Measurements from ENCODE around the gene RETREG2. TPM values are rescaled to one million over a fixed set of nuclear protein-coding genes. Genes with fewer than 3 reads are reported as not detected.
A peak's percentile ranks its signal among the peaks of the same experiment; 100 is the strongest.

Gene RETREG2
- polyA plus RNA-seq, 2 of the 4 experiments (the other 2 are of a cell fraction), result 52.8 to 67.5 TPM

DNA sequence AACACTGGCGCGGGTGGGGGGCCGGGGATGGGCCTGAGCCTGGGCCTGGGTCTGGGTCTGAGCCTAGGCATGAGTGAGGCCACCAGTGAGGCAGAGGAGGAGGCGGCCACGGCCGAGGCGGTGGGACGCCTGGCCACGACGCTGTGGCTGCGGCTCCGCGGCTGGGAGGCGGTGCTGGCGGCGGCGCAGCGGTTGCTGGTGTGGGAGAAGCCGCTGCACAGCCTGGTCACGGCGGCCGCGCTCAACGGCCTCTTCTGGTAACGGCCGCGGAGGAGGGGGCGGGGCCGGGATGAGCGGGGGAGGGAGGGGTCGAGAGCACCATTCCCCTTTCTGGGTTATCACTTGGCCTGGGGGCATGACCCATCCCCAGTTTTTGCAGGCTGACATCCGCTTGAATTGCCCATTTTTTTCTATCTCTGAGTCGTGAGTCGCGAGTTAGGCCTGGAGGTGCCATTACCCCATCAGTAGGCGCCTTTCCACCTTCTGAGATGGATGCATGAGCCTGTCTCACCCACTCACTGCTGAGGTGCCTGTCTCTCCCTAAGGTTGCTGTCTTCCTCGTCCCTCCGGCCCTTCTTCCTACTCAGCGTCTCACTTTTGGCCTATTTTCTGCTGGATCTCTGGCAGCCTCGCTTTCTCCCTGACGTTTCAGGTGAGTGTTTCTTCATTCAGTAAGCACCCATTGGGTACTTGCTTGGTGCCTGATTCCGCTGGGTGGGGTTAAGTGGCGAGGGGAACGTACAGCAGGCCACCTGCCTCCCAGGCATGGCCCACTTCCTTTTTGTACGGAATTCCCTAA, 501 bp downstream of the RETREG2 start:
- no peak for TF ChIP-seq RFX5 (IDR thresholded peaks at IDR 0.05)
- TF ChIP-seq SMC3 (IDR thresholded peaks at IDR 0.05), result no peak
- no peak for TF ChIP-seq FOXS1 (CRISPR knock-in tag; IDR thresholded peaks at IDR 0.05)
- TF ChIP-seq ESRRA (IDR thresholded peaks at IDR 0.05; ENCODE audit: borderline replicate concordance, low read length), result no peak
- CTCF ChIA-PET, result interaction anchor here (2.4 to 10.6 kb wide), 2 partner anchors 118 to 120 kb away, joined by 7 to 177 read pairs; no protein-coding TSS in a partner anchor
- POLR2A ChIA-PET, result no interaction called here
- DNase-seq (ENCODE audit: low read depth in 1 of 2, low spot score in 1 of 2), result peak; percentile 21 to 24
- peak overlapping the region; percentile 83 to 96 for H3K27ac ChIP-seq
- 13% methylated on average over 18 of the region's 45 CpGs for WGBS (ENCODE audit: missing lambda C conversion rate)
- peaks cover 15% of the 10 kb centered on the region for H3K4me1 ChIP-seq
- peak overlapping the region; percentile 97 for H3K4me2 ChIP-seq
- FAIRE-seq, result no peak
- H3K4me3 ChIP-seq, result peak overlapping the region; percentile 84
- H3K9me3 ChIP-seq, result no peaks in the 10 kb centered on the region
- peak; percentile 2 to 31 for ATAC-seq

DNA sequence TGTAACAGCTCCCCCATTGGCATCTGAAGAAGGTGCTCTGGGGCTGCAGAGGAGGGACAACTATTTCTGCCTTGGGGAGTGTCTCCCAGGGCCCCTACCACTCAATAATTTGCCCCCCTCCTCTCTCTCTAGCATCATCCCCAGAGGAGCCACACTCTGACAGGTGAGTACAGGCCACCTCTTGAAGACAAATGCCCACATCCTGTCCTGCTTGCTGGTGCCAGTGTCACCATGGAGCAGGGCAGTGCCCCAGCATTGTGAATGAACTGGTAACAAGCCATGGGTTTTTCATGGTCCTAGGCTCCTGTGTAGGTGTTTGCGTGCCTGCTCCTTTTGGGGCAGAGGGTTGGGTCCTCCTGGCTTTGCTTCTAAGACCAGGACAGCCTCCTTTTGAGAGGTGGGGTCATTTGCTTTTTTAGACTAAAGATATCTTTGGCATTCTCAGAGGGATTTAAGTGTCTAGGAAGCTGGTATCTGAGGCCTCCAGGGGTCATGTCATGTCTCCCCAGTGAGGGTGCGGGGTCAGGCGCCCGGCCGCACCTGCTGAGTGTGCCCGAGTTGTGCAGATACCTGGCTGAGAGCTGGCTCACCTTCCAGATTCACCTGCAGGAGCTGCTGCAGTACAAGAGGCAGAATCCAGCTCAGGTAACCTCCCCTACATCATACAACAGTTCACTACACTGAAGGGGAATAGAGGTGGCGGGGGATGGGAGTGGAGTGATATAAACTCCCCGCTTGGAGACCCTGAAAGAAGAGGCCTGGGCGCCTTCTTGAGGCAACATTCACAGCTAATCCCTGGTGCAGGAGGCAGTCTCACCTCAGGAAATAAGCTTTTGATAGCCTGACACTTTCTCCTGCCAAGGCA, 1.8 kb downstream of the RETREG2 start:
- 95% methylated on average over 9 of the region's 9 CpGs for WGBS (ENCODE audit: missing lambda C conversion rate)
- no peak for DNase-seq (ENCODE audit: low read depth in 1 of 2, low spot score in 1 of 2)
- H3K4me3 ChIP-seq, result no peak overlapping the region
- H3K27ac ChIP-seq, result no peak overlapping the region
- CTCF ChIA-PET, result interaction anchor here (0.6 to 4.0 kb wide), 9 partner anchors 14 to 182 kb away, joined by 3 to 24 read pairs (median 4); partner anchors contain the start of gene NHEJ1
- POLR2A ChIA-PET, result interaction anchor here (1.0 kb wide), 1 partner anchor 27 kb away, joined by 9 read pairs; the partner anchor contains the start of gene ZFAND2B
- TF ChIP-seq HOXB5 (CRISPR knock-in tag; IDR thresholded peaks at IDR 0.05) (no peak), CEBPB (IDR thresholded peaks at IDR 0.05) (no peak), CBX2 (IDR thresholded peaks at IDR 0.05; ENCODE audit: borderline replicate concordance, low read depth) (no peak), NFE2L2 (conservative IDR thresholded peaks at IDR 0.05; ENCODE audit: low read length) (no peak), TP53 (CRISPR knock-in tag; IDR thresholded peaks at IDR 0.05) (no peak)
- TF ChIP-seq, protein P1, sequence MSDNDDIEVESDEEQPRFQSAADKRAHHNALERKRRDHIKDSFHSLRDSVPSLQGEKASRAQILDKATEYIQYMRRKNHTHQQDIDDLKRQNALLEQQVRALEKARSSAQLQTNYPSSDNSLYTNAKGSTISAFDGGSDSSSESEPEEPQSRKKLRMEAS (IDR thresholded peaks at IDR 0.05), result no peak
- peak overlapping the region; percentile 97 for H3K4me2 ChIP-seq
- peaks cover 15% of the 10 kb centered on the region for H3K4me1 ChIP-seq
- no peaks in the 10 kb centered on the region for H3K9me3 ChIP-seq
- no peak for ATAC-seq
- FAIRE-seq, result no peak

DNA sequence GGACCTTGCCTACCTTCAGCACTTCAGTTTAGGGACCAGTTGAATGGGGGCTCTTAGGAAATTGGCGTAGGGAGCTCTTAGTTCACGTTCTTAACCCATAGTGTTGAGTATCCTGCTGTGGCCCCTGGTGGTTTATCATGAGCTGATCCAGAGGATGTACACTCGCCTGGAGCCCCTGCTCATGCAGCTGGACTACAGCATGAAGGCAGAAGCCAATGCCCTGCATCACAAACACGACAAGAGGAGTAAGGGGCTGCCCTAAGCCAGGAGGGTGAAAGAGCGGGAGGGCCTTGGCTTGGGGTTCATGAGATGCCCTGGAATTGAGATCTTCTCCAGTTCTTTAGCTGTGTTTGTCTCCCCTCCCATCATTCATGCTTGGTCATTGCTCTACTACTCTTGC, 2.9 kb downstream of the RETREG2 start:
- 84% methylated on average over 4 of the region's 5 CpGs for WGBS (ENCODE audit: missing lambda C conversion rate)
- ChIA-PET CTCF (interaction anchor here (1.0 to 4.0 kb wide), 11 partner anchors 10 to 123 kb away, joined by 3 to 24 read pairs (median 5); partner anchors contain the start of genes NHEJ1, SLC23A3 and ZFAND2B), POLR2A (interaction anchor here (1.7 kb wide), 1 partner anchor 26 kb away, joined by 5 read pairs; the partner anchor contains the start of gene ZFAND2B)
- DNase-seq (ENCODE audit: low read depth in 1 of 2, low spot score in 1 of 2) (no peak), FAIRE-seq (no peak), ATAC-seq (no peak)
- H3K27ac ChIP-seq, result no peak overlapping the region
- no peaks in the 10 kb centered on the region for H3K9me3 ChIP-seq
- no peak overlapping the region for H3K4me2 ChIP-seq
- peaks cover 10% of the 10 kb centered on the region for H3K4me1 ChIP-seq
- H3K4me3 ChIP-seq, result no peak overlapping the region
- TF ChIP-seq, protein P2, sequence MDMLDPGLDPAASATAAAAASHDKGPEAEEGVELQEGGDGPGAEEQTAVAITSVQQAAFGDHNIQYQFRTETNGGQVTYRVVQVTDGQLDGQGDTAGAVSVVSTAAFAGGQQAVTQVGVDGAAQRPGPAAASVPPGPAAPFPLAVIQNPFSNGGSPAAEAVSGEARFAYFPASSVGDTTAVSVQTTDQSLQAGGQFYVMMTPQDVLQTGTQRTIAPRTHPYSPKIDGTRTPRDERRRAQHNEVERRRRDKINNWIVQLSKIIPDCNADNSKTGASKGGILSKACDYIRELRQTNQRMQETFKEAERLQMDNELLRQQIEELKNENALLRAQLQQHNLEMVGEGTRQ (IDR thresholded peaks at IDR 0.05), result no peak
- TF ChIP-seq ZNF302 (CRISPR knock-in tag; IDR thresholded peaks at IDR 0.05) (no peak), MYC (IDR thresholded peaks at IDR 0.05; ENCODE audit: borderline replicate concordance, low read length) (no peak), RCOR1 (IDR thresholded peaks at IDR 0.05; ENCODE audit: low read depth, low read length) (no peak), CHD4 (IDR thresholded peaks at IDR 0.05; ENCODE audit: borderline replicate concordance) (no peak), SREBF2 (IDR thresholded peaks at IDR 0.05) (no peak), JUNB (IDR thresholded peaks at IDR 0.05) (no peak), KDM5A (IDR thresholded peaks at IDR 0.05) (no peak), NFE2L2 (conservative IDR thresholded peaks at IDR 0.05; ENCODE audit: low read length) (no peak), ZSCAN20 (CRISPR knock-in tag; IDR thresholded peaks at IDR 0.05) (no peak), CBX2 (IDR thresholded peaks at IDR 0.05; ENCODE audit: borderline replicate concordance, low read depth) (no peak), HEYL (CRISPR knock-in tag; IDR thresholded peaks at IDR 0.05) (no peak), POLR2A (IDR thresholded peaks at IDR 0.05; ENCODE audit: low read length) (no peak), FOSL2 (IDR thresholded peaks at IDR 0.05) (no peak), FOSL2 (CRISPR knock-in tag; IDR thresholded peaks at IDR 0.05) (no peak), RNF2 (IDR thresholded peaks at IDR 0.05; ENCODE audit: borderline replicate concordance, low read depth) (no peak), BHLHE40 (IDR thresholded peaks at IDR 0.05; ENCODE audit: low read depth, low read length) (no peak), FOSB (CRISPR knock-in tag; IDR thresholded peaks at IDR 0.05) (no peak)
- TF ChIP-seq, protein P3, sequence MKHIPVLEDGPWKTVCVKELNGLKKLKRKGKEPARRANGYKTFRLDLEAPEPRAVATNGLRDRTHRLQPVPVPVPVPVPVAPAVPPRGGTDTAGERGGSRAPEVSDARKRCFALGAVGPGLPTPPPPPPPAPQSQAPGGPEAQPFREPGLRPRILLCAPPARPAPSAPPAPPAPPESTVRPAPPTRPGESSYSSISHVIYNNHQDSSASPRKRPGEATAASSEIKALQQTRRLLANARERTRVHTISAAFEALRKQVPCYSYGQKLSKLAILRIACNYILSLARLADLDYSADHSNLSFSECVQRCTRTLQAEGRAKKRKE (CRISPR knock-in tag; IDR thresholded peaks at IDR 0.05; ENCODE audit: low read depth), result no peak
- TF ChIP-seq, protein P4, sequence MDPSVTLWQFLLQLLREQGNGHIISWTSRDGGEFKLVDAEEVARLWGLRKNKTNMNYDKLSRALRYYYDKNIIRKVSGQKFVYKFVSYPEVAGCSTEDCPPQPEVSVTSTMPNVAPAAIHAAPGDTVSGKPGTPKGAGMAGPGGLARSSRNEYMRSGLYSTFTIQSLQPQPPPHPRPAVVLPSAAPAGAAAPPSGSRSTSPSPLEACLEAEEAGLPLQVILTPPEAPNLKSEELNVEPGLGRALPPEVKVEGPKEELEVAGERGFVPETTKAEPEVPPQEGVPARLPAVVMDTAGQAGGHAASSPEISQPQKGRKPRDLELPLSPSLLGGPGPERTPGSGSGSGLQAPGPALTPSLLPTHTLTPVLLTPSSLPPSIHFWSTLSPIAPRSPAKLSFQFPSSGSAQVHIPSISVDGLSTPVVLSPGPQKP (IDR thresholded peaks at IDR 0.05; ENCODE audit: low read depth, low read length), result no peak

Data from A549 (cell line).